Parathyroid adenoma (tissue), 2 donors: ENCODE data around the gene ANHX.
A peak's percentile ranks its signal among the peaks of the same experiment; 100 is the strongest.

Experiments
- H2AFZ ChIP-seq: fragments of 300-600 bp; sonication (generic); one replicate; pipeline ENCODE4 v1.7.0; 2017; ENCODE audit warnings: antibody characterized with exemption, mild to moderate bottlenecking
- H3K27ac ChIP-seq: fragments of 300-600 bp; sonication (generic); one replicate; pipeline ENCODE4 v1.7.0; 2017
- H3K27me3 ChIP-seq: fragments of 300-600 bp; sonication (generic); one replicate; pipeline ENCODE4 v1.7.0; 2017; ENCODE audit warnings: low read length; ENCODE audit not compliant: control insufficient read depth, insufficient read depth
- H3K36me3 ChIP-seq: fragments of 300-600 bp; sonication (generic); one replicate; pipeline ENCODE4 v1.7.0; 2017; ENCODE audit warnings: low read length; ENCODE audit not compliant: control insufficient read depth, insufficient read depth
- H3K4me1 ChIP-seq: fragments of 300-600 bp; sonication (generic); one replicate; pipeline ENCODE4 v1.7.0; 2017; ENCODE audit warnings: control low read depth
- H3K4me2 ChIP-seq: fragments of 300-600 bp; sonication (generic); one replicate; pipeline ENCODE4 v1.7.0; 2017; ENCODE audit warnings: low read length
- H3K4me3 ChIP-seq: fragments of 300-600 bp; sonication (generic); one replicate; pipeline ENCODE4 v1.7.0; 2017; ENCODE audit warnings: low read depth, low read length
- H3K79me2 ChIP-seq: fragments of 300-600 bp; sonication (generic); one replicate; pipeline ENCODE4 v1.7.0; 2017; ENCODE audit warnings: control low read depth
- H3K9ac ChIP-seq: fragments of 300-600 bp; sonication (generic); one replicate; pipeline ENCODE4 v1.7.0; 2017; ENCODE audit warnings: mild to moderate bottlenecking
- H3K9me3 ChIP-seq: fragments of 300-600 bp; sonication (generic); one replicate; pipeline ENCODE4 v1.7.0; 2017; ENCODE audit warnings: low read length; ENCODE audit not compliant: control insufficient read depth
- TF ChIP-seq, protein P1 (sequence below): fragments of 300-600 bp; sonication (generic); IDR thresholded peaks from one replicate; pipeline ENCODE4 v1.7.0; 2017; ENCODE audit warnings: antibody characterized with exemption, mild to moderate bottlenecking
- donor health status: primary hyperparathyroidism.

The ANHX gene

DNA sequence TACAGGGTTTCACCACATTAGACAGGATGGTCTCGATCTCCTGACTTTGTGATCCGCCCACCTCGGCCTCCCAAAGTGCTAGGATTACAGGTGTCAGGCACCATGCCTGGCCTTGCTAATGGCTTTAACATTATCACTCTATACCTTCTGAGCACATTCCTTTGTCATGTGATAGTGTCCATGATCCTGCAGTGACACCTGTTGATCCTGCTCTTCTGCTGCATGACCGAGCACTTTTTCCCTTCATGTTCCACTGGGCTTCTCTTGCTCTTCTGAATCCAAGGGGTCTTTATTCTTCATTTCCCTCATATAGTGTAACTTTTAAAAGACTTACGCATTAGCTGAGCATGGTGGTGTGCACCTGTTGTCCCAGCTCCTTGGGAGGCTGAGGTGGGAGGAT, 42.8 kb downstream of the ANHX start:
- no peaks in the 10 kb centered on the region for H3K4me1 ChIP-seq
- H3K27ac ChIP-seq: no peak overlapping the region
- peaks cover 7% of the 10 kb centered on the region for H3K36me3 ChIP-seq
- H2AFZ ChIP-seq: no peak overlapping the region
- no peak overlapping the region for H3K4me3 ChIP-seq
- no peaks in the 10 kb centered on the region for H3K9me3 ChIP-seq
- no peaks in the 10 kb centered on the region for H3K27me3 ChIP-seq
- TF ChIP-seq, protein P1, sequence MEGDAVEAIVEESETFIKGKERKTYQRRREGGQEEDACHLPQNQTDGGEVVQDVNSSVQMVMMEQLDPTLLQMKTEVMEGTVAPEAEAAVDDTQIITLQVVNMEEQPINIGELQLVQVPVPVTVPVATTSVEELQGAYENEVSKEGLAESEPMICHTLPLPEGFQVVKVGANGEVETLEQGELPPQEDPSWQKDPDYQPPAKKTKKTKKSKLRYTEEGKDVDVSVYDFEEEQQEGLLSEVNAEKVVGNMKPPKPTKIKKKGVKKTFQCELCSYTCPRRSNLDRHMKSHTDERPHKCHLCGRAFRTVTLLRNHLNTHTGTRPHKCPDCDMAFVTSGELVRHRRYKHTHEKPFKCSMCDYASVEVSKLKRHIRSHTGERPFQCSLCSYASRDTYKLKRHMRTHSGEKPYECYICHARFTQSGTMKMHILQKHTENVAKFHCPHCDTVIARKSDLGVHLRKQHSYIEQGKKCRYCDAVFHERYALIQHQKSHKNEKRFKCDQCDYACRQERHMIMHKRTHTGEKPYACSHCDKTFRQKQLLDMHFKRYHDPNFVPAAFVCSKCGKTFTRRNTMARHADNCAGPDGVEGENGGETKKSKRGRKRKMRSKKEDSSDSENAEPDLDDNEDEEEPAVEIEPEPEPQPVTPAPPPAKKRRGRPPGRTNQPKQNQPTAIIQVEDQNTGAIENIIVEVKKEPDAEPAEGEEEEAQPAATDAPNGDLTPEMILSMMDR: no peak
- H3K4me2 ChIP-seq: no peak overlapping the region
- H3K9ac ChIP-seq: no peak overlapping the region
- H3K79me2 ChIP-seq: no peaks in the 10 kb centered on the region

DNA sequence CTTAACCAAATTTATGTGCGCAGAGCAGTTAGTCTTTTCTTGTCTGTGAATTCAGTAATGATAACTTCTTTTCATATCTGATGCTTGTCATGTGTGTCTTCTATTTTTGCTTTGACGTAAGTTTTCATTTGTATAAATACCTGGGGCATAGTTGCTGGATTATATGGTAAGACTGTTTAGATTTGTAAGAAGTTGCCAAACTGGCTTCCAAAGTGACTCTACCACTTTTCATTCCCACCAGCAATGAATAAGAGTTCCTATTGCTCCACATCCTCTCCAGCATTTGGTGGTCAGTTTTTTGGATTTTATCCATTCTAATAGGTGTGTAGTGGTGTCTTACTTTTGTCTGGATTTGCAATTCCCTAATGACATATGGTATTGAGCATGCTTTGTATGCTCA, 45.5 kb downstream of the ANHX start:
- Histone ChIP-seq H3K36me3 (peaks cover 7% of the 10 kb centered on the region), H3K27me3 (no peaks in the 10 kb centered on the region), H3K27ac (no peak overlapping the region), H3K79me2 (no peaks in the 10 kb centered on the region), H3K4me3 (no peak overlapping the region), H3K4me1 (no peaks in the 10 kb centered on the region), H2AFZ (no peak overlapping the region), H3K9ac (no peak overlapping the region), H3K4me2 (no peak overlapping the region), H3K9me3 (no peaks in the 10 kb centered on the region)
- TF ChIP-seq, protein P1: no peak

DNA sequence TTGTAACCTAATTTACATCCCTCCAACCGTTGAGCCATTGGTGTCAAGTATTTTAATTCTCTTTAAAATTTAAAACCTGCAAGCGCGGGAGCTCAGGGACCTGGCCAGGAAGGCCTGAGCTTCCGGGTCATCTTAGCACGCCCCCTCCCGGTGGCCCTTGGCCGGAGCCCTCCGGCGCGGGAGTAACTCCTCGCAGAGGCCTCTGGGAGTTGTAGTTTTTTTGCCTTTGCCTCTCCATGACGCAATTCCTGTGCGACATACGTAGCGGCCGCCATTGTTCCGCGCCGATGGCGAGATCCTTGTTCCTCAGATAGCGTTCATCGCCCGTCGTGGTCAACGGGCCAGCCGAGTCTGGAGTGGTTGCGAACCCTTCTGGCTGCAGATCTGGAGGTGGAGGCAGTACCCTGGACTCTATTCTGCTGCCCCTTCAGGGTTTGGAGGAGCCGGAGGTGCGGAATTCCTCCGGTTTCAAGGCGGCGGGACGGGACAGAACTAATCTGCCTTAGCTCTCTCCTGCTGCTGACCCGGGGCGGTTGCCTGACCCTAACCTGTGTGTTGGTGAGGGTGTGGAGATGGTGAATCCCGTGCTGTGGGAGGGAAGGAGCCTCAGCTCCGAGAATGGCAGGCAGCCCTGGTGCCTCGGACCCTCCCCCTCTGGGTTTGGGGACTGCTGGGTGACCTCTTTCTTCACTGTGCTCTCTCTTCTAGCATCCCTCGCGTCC, 54.3 kb downstream of the ANHX start, which contains the start of gene ZNF268:
TSS of gene ZNF268 (plus strand) at position 258 of the 722 bp plus-strand sequence. CDS start 503 bp downstream, outside the sequence.
- Histone ChIP-seq H3K9ac (no peak within 1 kb of the TSS), H3K27ac (no peak within 1 kb of the TSS), H2AFZ (peak within 1 kb of the TSS; percentile 64), H3K27me3 (no peaks in the 10 kb centered on the region), H3K79me2 (no peaks in the 10 kb centered on the region), H3K4me1 (no peaks in the 10 kb centered on the region), H3K4me2 (peak within 1 kb of the TSS; percentile 69), H3K4me3 (peak within 1 kb of the TSS; percentile 96), H3K36me3 (no peaks in the 10 kb centered on the region), H3K9me3 (no peaks in the 10 kb centered on the region)
- TF ChIP-seq, protein P1: peak; percentile 42

DNA sequence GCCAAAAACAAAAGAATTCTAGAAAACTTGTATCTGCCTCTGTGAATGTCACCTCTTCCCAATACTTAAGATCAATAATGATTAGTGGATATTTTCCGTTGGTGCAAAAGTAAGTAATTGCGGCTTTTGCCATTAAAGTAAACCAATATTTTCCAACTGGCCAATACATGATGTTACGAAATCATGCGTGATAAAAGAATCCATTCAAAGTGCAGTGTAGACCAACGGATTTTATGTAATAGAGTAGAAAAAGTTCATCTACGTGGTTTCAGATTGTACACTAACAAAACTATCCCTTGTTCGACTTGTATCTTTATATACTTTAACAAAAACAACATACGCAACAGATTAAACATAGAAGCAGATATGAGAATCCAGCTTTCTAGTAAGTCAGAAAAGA, 55.0 kb downstream of the ANHX start:
- Histone ChIP-seq H3K4me1 (no peaks in the 10 kb centered on the region), H3K36me3 (no peaks in the 10 kb centered on the region), H3K4me3 (no peak overlapping the region), H2AFZ (no peak overlapping the region), H3K27me3 (no peaks in the 10 kb centered on the region), H3K9me3 (no peaks in the 10 kb centered on the region), H3K4me2 (no peak overlapping the region), H3K9ac (no peak overlapping the region), H3K27ac (no peak overlapping the region), H3K79me2 (no peaks in the 10 kb centered on the region)
- TF ChIP-seq, protein P1: no peak

- no peaks in the 10 kb centered on the region for H3K36me3 ChIP-seq
- no peak overlapping the region for H2AFZ ChIP-seq
- H3K27me3 ChIP-seq: no peaks in the 10 kb centered on the region
- H3K4me3 ChIP-seq: no peak overlapping the region
- H3K79me2 ChIP-seq: no peaks in the 10 kb centered on the region
- H3K27ac ChIP-seq: no peak overlapping the region
- TF ChIP-seq, protein P1: no peak
- no peaks in the 10 kb centered on the region for H3K9me3 ChIP-seq
- H3K4me1 ChIP-seq: no peaks in the 10 kb centered on the region
- H3K4me2 ChIP-seq: no peak overlapping the region
- H3K9ac ChIP-seq: no peak overlapping the region
Observed at GRCh38 chr12:133174901-133175300, 60.8 kb downstream of the ANHX start.
